ENCODE data around the gene BTG2. TPM values are rescaled to one million over a fixed set of nuclear protein-coding genes. Genes with fewer than 3 reads are reported as not detected.

Gene BTG2
- total RNA-seq, 2 donors from 2014 or later: 132 to 254 TPM

- no peak for TF ChIP-seq CTCF (IDR thresholded peaks at IDR 0.05)
- H3K4me3 ChIP-seq: no peak overlapping the region
- H3K27ac ChIP-seq: peak overlapping the region; percentile 92 to 99
- H3K27me3 ChIP-seq: no peaks in the 10 kb centered on the region
- no peaks in the 10 kb centered on the region for H3K9me3 ChIP-seq
- H3K36me3 ChIP-seq: no peaks in the 10 kb centered on the region
- peaks cover 0 to 75% of the 10 kb centered on the region in 2 donors for H3K4me1 ChIP-seq
- peak; percentile 94 for DNase-seq (ENCODE audit: low spot score)
Measured at GRCh38 chr1:203274603-203275381, 30.5 kb upstream of the BTG2 start.

- no peak overlapping the region for H3K4me3 ChIP-seq
- no peaks in the 10 kb centered on the region for H3K36me3 ChIP-seq
- H3K4me1 ChIP-seq: peaks cover 0 to 79% of the 10 kb centered on the region in 2 donors
- H3K27me3 ChIP-seq: no peaks in the 10 kb centered on the region
- no peak for DNase-seq (ENCODE audit: low spot score)
- TF ChIP-seq CTCF (IDR thresholded peaks at IDR 0.05): no peak
- H3K27ac ChIP-seq: peak overlapping the region; percentile 92 to 99
- H3K9me3 ChIP-seq: no peaks in the 10 kb centered on the region
Measured at GRCh38 chr1:203275656-203276272, 29.6 kb upstream of the BTG2 start.

GRCh38 chr1:203276408-203276807, 28.9 kb upstream of the BTG2 start:
- Histone ChIP-seq H3K27ac (peak overlapping the region; percentile 92 to 99), H3K27me3 (no peaks in the 10 kb centered on the region), H3K36me3 (no peaks in the 10 kb centered on the region), H3K4me3 (no peak overlapping the region), H3K9me3 (no peaks in the 10 kb centered on the region), H3K4me1 (peaks cover 0 to 85% of the 10 kb centered on the region in 2 donors)
- DNase-seq (ENCODE audit: low spot score): no peak
- no peak for TF ChIP-seq CTCF (IDR thresholded peaks at IDR 0.05)

GRCh38 chr1:203276916-203277545, 28.3 kb upstream of the BTG2 start:
- Histone ChIP-seq H3K27me3 (no peaks in the 10 kb centered on the region), H3K36me3 (no peaks in the 10 kb centered on the region), H3K27ac (peak overlapping the region; percentile 92 to 99), H3K9me3 (no peaks in the 10 kb centered on the region), H3K4me3 (no peak overlapping the region), H3K4me1 (peaks cover 0 to 91% of the 10 kb centered on the region in 2 donors)
- DNase-seq (ENCODE audit: low spot score): no peak
- no peak for TF ChIP-seq CTCF (IDR thresholded peaks at IDR 0.05)

- TF ChIP-seq CTCF (IDR thresholded peaks at IDR 0.05): no peak
- no peaks in the 10 kb centered on the region for H3K9me3 ChIP-seq
- no peak overlapping the region for H3K4me3 ChIP-seq
Measured at GRCh38 chr1:203278082-203278884, 27.0 kb upstream of the BTG2 start.

More at GRCh38 chr1:203278082-203278884, 27.0 kb upstream of the BTG2 start:
- Histone ChIP-seq H3K4me1 (peaks cover 0 to 91% of the 10 kb centered on the region in 2 donors), H3K27ac (peak overlapping the region; percentile 92 to 99), H3K36me3 (no peaks in the 10 kb centered on the region), H3K27me3 (no peaks in the 10 kb centered on the region)
- peak; percentile 99 for DNase-seq (ENCODE audit: low spot score)
